Neural cell (in vitro differentiated cells): ENCODE results near the gene TPSG1. TPM values are rescaled to one million over a fixed set of nuclear protein-coding genes. Genes with fewer than 3 reads are reported as not detected.

Experiments
- H2AFZ ChIP-seq: fragments of 200-600, 300-800 bp; sonication (generic), shearing (Covaris generic); 2 replicates; pipeline ENCODE4 v1.6.0; 2014; ENCODE audit warnings: low read depth, mild to moderate bottlenecking, antibody characterized with exemption, low read length, moderate library complexity
- H3F3A ChIP-seq: fragments of 200-600 bp; shearing (Covaris generic); 2 replicates; pipeline ENCODE4 v1.6.1; 2016; ENCODE audit warnings: mild to moderate bottlenecking, moderate library complexity, mixed read lengths, antibody characterized with exemption, low read length; ENCODE audit not compliant: insufficient read depth, poor library complexity, severe bottlenecking
- H3K27ac ChIP-seq: fragments of 200-600, 300-800 bp; sonication (generic), shearing (Covaris generic); 2 replicates; pipeline ENCODE4 v1.5.1; 2014; ENCODE audit warnings: mild to moderate bottlenecking, low read length, moderate library complexity
- H3K27me3 ChIP-seq: fragments of 300-800, 200-600 bp; sonication (generic), shearing (Covaris generic); 2 replicates; pipeline ENCODE4 v1.6.0; 2014; ENCODE audit warnings: mild to moderate bottlenecking, low read depth, low read length, moderate library complexity; ENCODE audit not compliant: insufficient read depth
- H3K36me3 ChIP-seq: fragments of 300-800, 200-600 bp; sonication (generic), shearing (Covaris generic); 2 replicates; pipeline ENCODE4 v1.5.1; 2014; ENCODE audit warnings: mild to moderate bottlenecking, antibody characterized with exemption, low read length, moderate library complexity; ENCODE audit not compliant: insufficient read depth
- H3K4me2 ChIP-seq: fragments of 300-800, 200-600 bp; sonication (generic), shearing (Covaris generic); 2 replicates; pipeline ENCODE4 v1.6.0; 2014; ENCODE audit warnings: mild to moderate bottlenecking, low read length
- H3K4me3 ChIP-seq: fragments of 300-800, 200-600 bp; sonication (generic), shearing (Covaris generic); 2 replicates; pipeline ENCODE4 v1.5.1; 2014; ENCODE audit warnings: mild to moderate bottlenecking, low read length, moderate library complexity
- H3K79me2 ChIP-seq: fragments of 200-600 bp; shearing (Covaris generic); replicated peaks from 2 replicates; pipeline ENCODE4 v1.6.0; 2014; ENCODE audit warnings: mild to moderate bottlenecking, low read length, moderate library complexity; ENCODE audit not compliant: insufficient read depth
- H3K9ac ChIP-seq: fragments of 300-800, 200-600 bp; sonication (generic), shearing (Covaris generic); 2 replicates; pipeline ENCODE4 v1.6.1; 2016; ENCODE audit warnings: mild to moderate bottlenecking, low read length, mixed read lengths
- H3K9me2 ChIP-seq: fragments of 200-600 bp; shearing (Covaris generic); 2 replicates; pipeline ENCODE4 v1.6.1; 2016; ENCODE audit warnings: mild to moderate bottlenecking, low read length, mixed read lengths; ENCODE audit not compliant: insufficient read depth
- H3K9me3 ChIP-seq: fragments of 200-600, 300-800 bp; sonication (generic), shearing (Covaris generic); 2 replicates; pipeline ENCODE4 v1.6.1; 2016; ENCODE audit warnings: mild to moderate bottlenecking, mixed run types, low read length, moderate library complexity, mixed read lengths
- H4K20me1 ChIP-seq: fragments of 200-600 bp; shearing (Covaris generic); 2 replicates; pipeline ENCODE4 v1.6.1; 2016; ENCODE audit warnings: mild to moderate bottlenecking, mixed run types; ENCODE audit not compliant: insufficient read depth
- CTCF ChIP-seq: fragments of 450-650 bp; IDR thresholded peaks from 2 replicates; pipeline ENCODE4 v1.5.1; 2014; ENCODE audit warnings: antibody characterized with exemption, mild to moderate bottlenecking, moderate library complexity; ENCODE audit not compliant: poor library complexity, severe bottlenecking
- EP300 ChIP-seq: fragments of 450-650 bp; conservative IDR thresholded peaks from 2 replicates; pipeline ENCODE4 v1.6.1; 2014; ENCODE audit warnings: antibody characterized with exemption, mild to moderate bottlenecking, moderate library complexity; ENCODE audit not compliant: poor library complexity, severe bottlenecking
- EZH2 ChIP-seq: fragments of 200-600, 300-800 bp; shearing (Covaris generic), sonication (generic); IDR thresholded peaks from 2 replicates; pipeline ENCODE4 v1.6.1; 2014; ENCODE audit warnings: antibody characterized with exemption, low read length, borderline replicate concordance, mild to moderate bottlenecking; ENCODE audit not compliant: insufficient read depth, poor library complexity, severe bottlenecking
- MXI1 ChIP-seq: fragments of 450-650 bp; conservative IDR thresholded peaks from 2 replicates; pipeline ENCODE4 v1.6.1; 2014; ENCODE audit warnings: antibody characterized with exemption, mild to moderate bottlenecking; ENCODE audit not compliant: poor library complexity, severe bottlenecking
- POLR2AphosphoS5 ChIP-seq: IDR thresholded peaks from 2 replicates; pipeline ENCODE4 v1.6.1; 2012
- RAD21 ChIP-seq: fragments of 450-650 bp; conservative IDR thresholded peaks from 2 replicates; pipeline ENCODE4 v1.6.1; 2014; ENCODE audit warnings: antibody characterized with exemption, mild to moderate bottlenecking, moderate library complexity
- SMC3 ChIP-seq: fragments of 450-650 bp; conservative IDR thresholded peaks from 2 replicates; pipeline ENCODE4 v1.6.1; 2014; ENCODE audit warnings: antibody characterized with exemption, mild to moderate bottlenecking, moderate library complexity; ENCODE audit not compliant: poor library complexity
- TAF1 ChIP-seq: IDR thresholded peaks from 2 replicates; pipeline ENCODE4 v1.6.1; 2012; ENCODE audit warnings: low read depth
- polyA plus RNA-seq: library from polyadenylated mRNA; depleted of rRNA; stranded (reverse); fragments of >200 nt; gene quantifications from 2 replicates; pipeline ENCODE4 v1.2.3, GENCODE V29; 2014
- TF ChIP-seq, protein P1 (sequence below): IDR thresholded peaks from 2 replicates; pipeline ENCODE4 v1.6.1; 2012; ENCODE audit warnings: borderline replicate concordance

The TPSG1 gene
- polyA plus RNA-seq, 1 donor from 2014 or later = not detected

GRCh38 chr16:1184156-1184868 is 40.8 kb downstream of the TPSG1 start:
- Histone ChIP-seq H2AFZ (no peak overlapping the region), H4K20me1 (no peaks in the 10 kb centered on the region)

GRCh38 chr16:1182950-1183907 is 41.8 kb downstream of the TPSG1 start:
- Histone ChIP-seq H3K4me2 (no peak overlapping the region), H3K27me3 (no peaks in the 10 kb centered on the region), H3K9me3 (no peaks in the 10 kb centered on the region), H3K79me2 (no peaks in the 10 kb centered on the region), H3K27ac (peak overlapping the region; percentile 28), H3K9ac (peak overlapping the region; percentile 20), H3K9me2 (no peaks in the 10 kb centered on the region), H3K36me3 (no peaks in the 10 kb centered on the region), H2AFZ (no peak overlapping the region), H3F3A (no peaks in the 10 kb centered on the region), H4K20me1 (no peaks in the 10 kb centered on the region), H3K4me3 (peak overlapping the region; percentile 44)
- TF ChIP-seq EP300 = no peak
- no peak for TF ChIP-seq SMC3
- no peak for TF ChIP-seq MXI1

More at GRCh38 chr16:1184156-1184868, 40.8 kb downstream of the TPSG1 start:
- H3K4me2 ChIP-seq = no peak overlapping the region
- H3F3A ChIP-seq = no peaks in the 10 kb centered on the region
- peak overlapping the region; percentile 28 for H3K27ac ChIP-seq
- TF ChIP-seq EP300 (no peak), MXI1 (no peak), TAF1 (no peak), SMC3 (no peak), EZH2 (no peak), POLR2AphosphoS5 (no peak), RAD21 (no peak), CTCF (no peak)
- TF ChIP-seq, protein P1, sequence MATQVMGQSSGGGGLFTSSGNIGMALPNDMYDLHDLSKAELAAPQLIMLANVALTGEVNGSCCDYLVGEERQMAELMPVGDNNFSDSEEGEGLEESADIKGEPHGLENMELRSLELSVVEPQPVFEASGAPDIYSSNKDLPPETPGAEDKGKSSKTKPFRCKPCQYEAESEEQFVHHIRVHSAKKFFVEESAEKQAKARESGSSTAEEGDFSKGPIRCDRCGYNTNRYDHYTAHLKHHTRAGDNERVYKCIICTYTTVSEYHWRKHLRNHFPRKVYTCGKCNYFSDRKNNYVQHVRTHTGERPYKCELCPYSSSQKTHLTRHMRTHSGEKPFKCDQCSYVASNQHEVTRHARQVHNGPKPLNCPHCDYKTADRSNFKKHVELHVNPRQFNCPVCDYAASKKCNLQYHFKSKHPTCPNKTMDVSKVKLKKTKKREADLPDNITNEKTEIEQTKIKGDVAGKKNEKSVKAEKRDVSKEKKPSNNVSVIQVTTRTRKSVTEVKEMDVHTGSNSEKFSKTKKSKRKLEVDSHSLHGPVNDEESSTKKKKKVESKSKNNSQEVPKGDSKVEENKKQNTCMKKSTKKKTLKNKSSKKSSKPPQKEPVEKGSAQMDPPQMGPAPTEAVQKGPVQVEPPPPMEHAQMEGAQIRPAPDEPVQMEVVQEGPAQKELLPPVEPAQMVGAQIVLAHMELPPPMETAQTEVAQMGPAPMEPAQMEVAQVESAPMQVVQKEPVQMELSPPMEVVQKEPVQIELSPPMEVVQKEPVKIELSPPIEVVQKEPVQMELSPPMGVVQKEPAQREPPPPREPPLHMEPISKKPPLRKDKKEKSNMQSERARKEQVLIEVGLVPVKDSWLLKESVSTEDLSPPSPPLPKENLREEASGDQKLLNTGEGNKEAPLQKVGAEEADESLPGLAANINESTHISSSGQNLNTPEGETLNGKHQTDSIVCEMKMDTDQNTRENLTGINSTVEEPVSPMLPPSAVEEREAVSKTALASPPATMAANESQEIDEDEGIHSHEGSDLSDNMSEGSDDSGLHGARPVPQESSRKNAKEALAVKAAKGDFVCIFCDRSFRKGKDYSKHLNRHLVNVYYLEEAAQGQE = no peak
- H3K4me3 ChIP-seq = no peak overlapping the region
- no peaks in the 10 kb centered on the region for H3K9me2 ChIP-seq
- H3K9me3 ChIP-seq = no peaks in the 10 kb centered on the region
- no peak overlapping the region for H3K9ac ChIP-seq
- H3K36me3 ChIP-seq = no peaks in the 10 kb centered on the region
- no peaks in the 10 kb centered on the region for H3K27me3 ChIP-seq
- H3K79me2 ChIP-seq = no peaks in the 10 kb centered on the region
